Right ventricle myocardium inferior (tissue), 1 donor: ENCODE results near the gene MORN5. TPM values are rescaled to one million over a fixed set of nuclear protein-coding genes. Genes with fewer than 3 reads are reported as not detected.
A peak's percentile ranks its signal among the peaks of the same experiment; 100 is the strongest.
"Not testable (repeated sequence)": the region's sequence is repeated elsewhere in the genome, so short reads cannot be mapped to it uniquely, and the experiment has no call there.

Source experiments
- ATAC-seq: fragments of 200-7000 bp; cut with Tn5 transposase; one replicate; pipeline ENCODE4 v1.9.1; 2020; ENCODE audit warnings: mild to moderate bottlenecking, moderate library complexity
- DNase-seq: peaks from one replicate; pipeline ENCODE4 v3.0.0; 2021; ENCODE audit errors: missing footprints
- intact Hi-C: fragments of 100-400 bp; cut with DNase I; formaldehyde crosslinking; loops from one replicate; pipeline ENCODE4 v1.11.0; 2022
- long read RNA-seq: library from polyadenylated mRNA; unstranded; transcript quantifications from one replicate; pipeline ENCODE4 v2.0.0, GENCODE V29; 2021
- total RNA-seq: library from RNA; stranded (reverse); fragmentation: NEBNext Ultra II Directional; extraction: Animal tissue kit (Norgen Biotek cat#: 25700); gene quantifications from one replicate; pipeline ENCODE4 v1.2.1, GENCODE V29; 2021
- donor health status: DM: no; HTN: yes; CAD: no; lungs with severe emphysema.

Gene MORN5
- not detected for total RNA-seq
- long read RNA-seq, result 0 reads

- intact Hi-C loops, result loop anchor here (5.0 kb wide), 1 partner anchor 103 kb away; the partner anchor contains the start of genes MRRF and RBM18
- DNase-seq (peak; percentile 98), ATAC-seq (peak; percentile 98)
Observed at GRCh38 chr9:122159026-122159924, at the start of gene MORN5, which contains the start of gene NDUFA8. Gene MORN5, plus strand, starts transcription at chr9:122159908. Its CDS starts 65 bp downstream, at chr9:122159973. Gene NDUFA8, minus strand, starts transcription at chr9:122159779. Its CDS starts 102 bp downstream, at chr9:122159677.

DNA sequence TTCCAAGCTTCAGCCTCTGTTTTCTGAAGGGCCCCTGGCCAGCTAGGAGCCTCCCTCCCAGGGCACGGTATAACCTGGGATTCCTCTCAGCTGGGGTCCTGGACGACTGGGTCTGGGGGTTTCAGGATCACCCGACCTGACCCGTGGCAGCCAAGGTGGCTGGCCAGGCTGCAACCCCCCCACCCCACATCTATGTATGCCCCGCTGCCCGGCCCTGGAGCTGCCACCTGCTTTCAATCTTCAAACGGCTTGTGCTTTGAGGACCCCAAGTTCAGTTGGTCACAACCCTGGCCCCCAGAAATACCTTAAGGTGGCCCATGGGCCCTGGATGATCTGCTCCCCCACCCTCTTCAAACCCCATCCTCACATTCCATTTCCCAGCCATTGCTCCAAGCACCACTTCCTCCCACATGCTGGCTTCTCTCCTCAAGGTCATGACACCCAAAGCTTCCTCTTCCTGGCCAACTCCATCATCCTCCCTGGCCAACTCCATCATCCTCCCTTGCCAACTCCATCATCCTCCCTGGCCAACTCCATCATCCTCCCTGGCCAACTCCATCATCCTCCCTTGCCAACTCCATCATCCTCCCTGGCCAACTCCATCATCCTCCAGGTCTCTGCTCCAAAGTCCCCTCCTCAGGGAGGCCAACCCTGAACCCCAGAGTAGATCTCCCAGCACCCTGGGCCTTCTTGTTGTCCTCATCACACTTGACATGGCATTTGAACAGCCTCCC, 49.4 kb upstream of the MORN5 start:
- DNase-seq (peak; percentile 42), ATAC-seq (no peak)
- intact Hi-C loops, result no loop called here

DNA sequence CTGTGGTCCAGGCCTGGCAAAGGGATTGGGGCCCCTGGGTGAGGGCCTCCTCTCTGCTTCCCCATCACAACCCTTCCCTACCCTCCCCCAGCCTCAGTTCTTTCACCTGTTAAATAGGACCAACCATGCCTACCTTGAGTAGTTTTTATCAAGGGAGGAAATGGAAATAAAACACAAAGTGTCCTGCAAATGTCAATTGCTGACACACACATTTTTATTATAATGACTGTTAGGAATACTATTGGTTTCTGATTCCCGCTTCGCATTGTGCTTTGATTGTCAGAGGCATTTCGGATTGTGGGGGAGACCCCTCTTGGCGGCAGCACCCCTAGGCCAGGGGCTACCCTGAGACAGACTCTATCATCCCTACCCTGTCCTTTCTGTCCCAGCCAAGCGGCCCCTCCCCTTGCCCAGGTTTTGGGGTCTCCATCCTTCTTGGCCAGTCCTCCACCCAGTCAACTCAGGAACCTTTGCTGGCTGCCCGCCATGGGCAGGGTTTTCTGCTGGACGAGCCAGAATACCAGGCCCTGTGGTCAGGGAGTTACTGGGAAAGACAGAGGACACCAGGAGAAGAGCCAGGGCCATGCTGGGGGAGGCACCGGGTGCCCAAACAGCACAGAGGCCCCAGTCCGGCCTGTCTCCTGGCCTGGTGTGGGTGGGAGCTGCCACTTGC, 48.2 kb upstream of the MORN5 start:
- no peak for DNase-seq
- intact Hi-C loops, result no loop called here
- ATAC-seq, result no peak

- DNase-seq (no peak), ATAC-seq (no peak)
- intact Hi-C loops, result no loop called here
Observed at GRCh38 chr9:122112238-122112637, 47.5 kb upstream of the MORN5 start.

GRCh38 chr9:122113574-122113973, 46.1 kb upstream of the MORN5 start:
- intact Hi-C loops, result no loop called here
- ATAC-seq, result no peak
- DNase-seq, result no peak

DNA sequence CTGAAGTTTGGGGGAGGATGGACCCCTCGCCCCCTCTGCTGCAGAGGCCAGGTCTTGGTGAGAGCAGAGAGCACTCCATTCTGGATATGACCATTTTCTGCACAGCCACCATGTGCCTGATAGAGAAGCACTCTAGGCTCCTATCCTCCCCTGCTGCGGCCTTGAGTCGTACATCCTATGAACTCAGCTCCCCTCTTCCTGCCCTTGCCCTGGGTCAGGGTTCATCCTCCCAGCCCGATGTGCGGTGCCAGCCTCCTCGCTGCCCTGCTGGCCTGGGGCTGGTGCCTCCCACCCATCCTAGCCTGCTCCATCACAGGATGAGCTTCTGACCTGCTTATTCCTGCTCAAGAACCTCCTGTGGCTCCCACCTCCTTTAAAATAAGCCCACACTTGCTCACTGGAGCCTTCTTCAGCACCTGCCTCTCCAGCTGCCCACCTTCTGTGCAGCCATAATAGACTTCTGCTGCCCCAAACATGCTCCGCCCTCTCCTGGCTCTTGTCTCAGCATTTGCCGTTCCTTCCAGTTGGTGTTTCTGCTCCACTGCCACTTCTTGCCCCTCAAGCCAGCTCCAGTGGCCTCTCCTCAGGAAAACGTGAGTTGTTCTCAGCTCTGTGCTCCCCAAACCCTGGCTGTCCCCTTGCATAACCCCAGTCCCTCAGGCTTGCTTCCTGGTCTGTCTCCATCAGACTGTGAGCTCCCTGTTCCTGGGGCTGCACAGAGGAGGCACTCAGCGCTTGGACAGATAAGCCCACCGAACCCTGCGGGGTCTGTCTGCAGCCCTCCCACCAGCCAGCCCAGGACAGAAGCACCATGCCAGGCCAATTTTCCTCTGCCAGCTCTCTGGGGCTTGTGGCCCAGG, 44.3 kb upstream of the MORN5 start:
- intact Hi-C loops, result no loop called here
- ATAC-seq, result no peak
- DNase-seq, result peak; percentile 32

- DNase-seq (no peak), ATAC-seq (no peak)
- intact Hi-C loops, result no loop called here
Observed at GRCh38 chr9:122116040-122116439, 43.7 kb upstream of the MORN5 start.

GRCh38 chr9:122116448-122117173, 43.1 kb upstream of the MORN5 start:
- intact Hi-C loops, result no loop called here
- DNase-seq (no peak), ATAC-seq (no peak)

GRCh38 chr9:122117241-122117640, 42.5 kb upstream of the MORN5 start:
- intact Hi-C loops, DNase-seq, ATAC-seq: not testable (repeated sequence)

DNA sequence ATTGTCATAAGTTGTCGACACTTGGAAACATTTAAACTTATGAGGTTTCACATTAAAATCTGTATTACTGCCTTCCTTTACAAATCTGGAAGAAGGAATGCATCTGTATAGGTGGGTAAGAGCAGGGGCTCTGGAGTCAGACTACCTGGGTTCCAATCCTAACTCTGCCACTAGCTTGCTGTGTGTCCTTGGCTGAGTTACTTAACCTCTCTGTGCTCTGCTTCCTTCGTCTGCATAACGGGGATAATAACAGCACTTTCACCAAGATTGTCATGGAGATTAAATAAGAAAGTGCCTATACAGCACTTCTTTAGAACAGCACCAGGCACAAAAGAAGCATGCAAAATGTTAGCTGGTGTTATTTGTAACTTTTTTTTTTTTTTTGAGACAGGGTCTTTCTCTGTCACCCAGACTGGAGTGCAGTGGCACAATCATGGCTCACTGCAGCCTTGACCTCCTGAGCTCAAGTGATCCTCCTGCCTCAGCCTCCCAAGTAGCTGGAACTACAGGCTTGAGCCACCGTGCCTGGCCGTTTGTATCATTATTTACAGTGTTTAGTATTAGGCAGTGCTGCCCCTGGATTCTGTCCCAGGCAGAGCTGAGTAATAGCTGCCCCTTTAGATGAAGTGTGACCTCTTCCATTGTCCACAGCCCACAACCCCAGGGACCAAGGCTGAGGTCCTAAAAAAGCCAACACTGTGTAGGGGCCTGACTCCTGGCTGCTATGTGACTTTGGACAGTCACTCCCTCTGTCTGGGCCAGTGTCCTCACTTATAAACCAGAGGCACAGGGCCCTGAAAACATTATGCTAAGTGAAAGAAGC, 41.2 kb upstream of the MORN5 start:
- intact Hi-C loops, result no loop called here
- DNase-seq (no peak), ATAC-seq (no peak)

DNA sequence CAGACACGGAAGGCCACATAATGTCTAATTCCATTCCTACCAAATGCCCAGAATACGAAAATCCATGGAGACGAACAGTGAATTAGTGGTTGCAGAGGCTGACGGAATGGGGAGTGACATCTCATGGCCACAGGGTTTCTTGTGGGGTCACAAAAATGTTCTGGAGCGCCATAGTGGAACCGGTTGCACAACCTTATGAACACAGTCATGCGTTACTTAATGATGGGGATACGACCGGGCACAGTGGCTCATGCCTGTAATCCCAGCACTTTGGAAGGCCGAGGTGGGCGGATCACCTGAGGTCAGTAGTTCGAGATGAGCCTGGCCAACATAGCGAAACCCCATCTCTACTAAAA, 40.6 kb upstream of the MORN5 start:
- intact Hi-C loops, result no loop called here
- no peak for DNase-seq
- ATAC-seq, result no peak

DNA sequence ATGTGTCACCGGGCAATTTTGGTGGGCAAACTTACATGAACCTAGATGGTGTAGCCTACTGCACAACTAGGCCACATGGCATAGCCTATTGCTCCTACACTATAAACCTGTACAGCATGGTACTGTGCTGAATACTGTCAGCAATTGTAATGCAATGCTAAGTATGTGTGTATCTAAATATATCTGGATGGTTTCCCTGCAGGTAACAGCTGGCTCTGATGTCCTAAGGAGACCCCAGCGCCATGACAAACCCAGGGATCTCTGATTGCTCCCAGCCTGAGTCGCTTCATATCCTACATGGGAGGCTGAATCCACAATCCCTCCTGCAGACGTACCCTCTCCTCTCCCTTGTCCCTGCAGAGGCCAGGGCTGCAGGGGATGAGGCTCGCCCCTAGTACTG, 40.0 kb upstream of the MORN5 start:
- intact Hi-C loops, result loop anchor here (10.0 kb wide), 1 partner anchor 335 kb away; no protein-coding TSS in a partner anchor
- DNase-seq, result no peak
- no peak for ATAC-seq

GRCh38 chr9:122120316-122121071, 39.2 kb upstream of the MORN5 start:
- ATAC-seq, result no peak
- intact Hi-C loops, result loop anchor here (10.0 kb wide), 1 partner anchor 334 kb away; no protein-coding TSS in a partner anchor
- peak; percentile 50 for DNase-seq

DNA sequence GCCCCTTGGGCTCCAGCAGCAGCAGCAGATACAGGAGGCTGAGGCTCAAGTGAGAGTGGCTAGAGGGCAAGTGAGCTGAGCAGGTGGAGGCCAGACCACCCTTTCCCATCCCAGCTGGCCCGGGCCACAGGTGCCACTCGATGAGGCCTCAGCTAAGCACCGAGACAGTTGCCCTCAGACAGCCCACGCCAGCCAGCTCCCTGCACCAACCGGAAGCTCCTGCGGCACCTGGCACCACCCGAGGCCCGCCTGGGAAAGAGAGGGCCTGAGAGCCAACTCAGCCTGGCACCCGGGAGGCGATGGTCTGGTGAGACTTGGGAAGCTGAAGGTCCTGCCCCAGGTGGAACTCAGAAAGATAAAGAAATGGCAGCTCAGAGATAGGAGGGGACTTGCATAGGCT, 38.3 kb upstream of the MORN5 start:
- DNase-seq, result peak; percentile 26
- ATAC-seq, result no peak
- intact Hi-C loops, result loop anchor here (10.0 kb wide), 1 partner anchor 333 kb away; no protein-coding TSS in a partner anchor

- ATAC-seq, result no peak
- DNase-seq, result peak; percentile 15
- intact Hi-C loops, result loop anchor here (10.0 kb wide), 1 partner anchor 333 kb away; no protein-coding TSS in a partner anchor
Observed at GRCh38 chr9:122121931-122122330, 37.8 kb upstream of the MORN5 start.

DNA sequence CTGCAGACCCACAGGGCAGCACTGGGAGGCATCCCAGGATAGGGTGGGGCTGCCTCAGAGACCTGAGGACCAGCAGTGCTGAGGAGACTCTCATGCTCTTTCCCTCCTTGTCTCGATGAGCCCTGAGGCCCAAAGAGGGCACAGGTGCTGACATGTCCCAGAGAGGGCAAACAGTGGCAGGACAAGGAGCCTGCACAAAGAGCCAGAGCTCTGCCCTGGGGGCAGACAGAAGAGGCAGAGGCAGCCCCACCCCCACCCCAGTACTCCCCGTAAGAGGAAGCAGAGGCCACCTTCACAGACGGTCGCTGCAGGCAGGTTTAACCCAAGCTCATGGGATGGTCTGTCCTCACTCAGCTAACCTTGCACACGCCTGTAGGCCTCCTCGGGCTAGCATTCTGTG, 37.2 kb upstream of the MORN5 start:
- intact Hi-C loops, result loop anchor here (10.0 kb wide), 1 partner anchor 332 kb away; no protein-coding TSS in a partner anchor
- ATAC-seq (no peak), DNase-seq (no peak)
